ENCODE measurements around the gene AGRN.
"Not testable (repeated sequence)": the region's sequence is repeated elsewhere in the genome, so short reads cannot be mapped to it uniquely, and the experiment has no call there.

The AGRN gene

DNA sequence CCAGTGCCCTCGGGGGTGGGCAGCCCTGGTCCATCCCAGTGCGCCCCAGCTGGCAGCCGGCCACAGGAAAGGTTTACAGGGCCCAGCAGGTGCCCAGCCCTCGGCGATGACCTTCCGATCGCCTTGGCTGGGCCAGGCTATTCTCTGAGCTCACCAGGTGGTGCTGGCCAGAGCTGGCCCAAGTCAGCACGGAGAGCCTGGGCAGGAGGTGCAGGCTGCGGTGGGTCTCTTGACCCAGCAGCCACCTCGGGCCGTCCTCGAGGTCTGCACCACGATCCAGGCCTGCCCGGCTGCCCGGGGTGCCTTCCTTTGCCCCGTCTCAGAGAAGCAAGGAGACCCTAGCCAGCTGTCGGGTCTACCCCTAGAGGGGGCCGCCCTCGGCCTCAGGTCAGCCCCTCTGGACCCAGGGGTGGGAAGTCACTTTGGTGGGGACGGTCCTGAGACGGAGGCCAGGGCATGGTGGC, 38.4 kb upstream of the AGRN start:
- in situ Hi-C loops (cut with MboI; ENCODE audit: low sequenced_read_pairs), result no loop called here

DNA sequence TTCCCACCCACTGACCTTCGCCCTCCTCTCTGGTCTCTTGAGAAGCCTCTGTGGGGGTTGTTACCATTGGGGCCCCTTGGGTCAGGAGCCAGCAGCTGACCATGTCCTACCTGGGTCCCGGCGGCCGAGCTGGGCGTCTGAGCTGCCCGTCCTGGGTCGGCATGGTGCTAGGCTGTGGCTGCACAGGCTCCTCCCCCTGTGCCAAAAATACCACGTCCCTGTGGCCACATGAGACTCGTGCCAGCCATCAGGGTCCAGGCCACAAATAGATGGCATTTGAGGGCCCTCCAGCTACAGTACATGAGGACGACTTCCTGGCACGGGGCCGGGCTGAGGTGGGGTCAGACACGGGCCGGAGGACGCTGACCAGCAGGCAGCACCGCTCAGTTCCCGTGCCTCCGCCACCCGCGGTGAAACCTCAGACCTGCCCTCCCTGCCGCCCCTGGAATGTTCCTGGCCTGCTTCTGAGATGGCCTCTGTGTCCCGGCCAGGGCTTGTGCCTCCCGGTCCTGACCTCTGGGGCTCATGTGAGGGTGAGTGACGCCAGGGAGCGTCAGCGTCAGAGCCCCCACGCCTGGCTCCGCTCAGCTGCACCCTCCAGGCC, 37.9 kb upstream of the AGRN start, which contains the start of gene PERM1:
Gene PERM1 (minus strand): TSS at position 139 of the 604 bp plus-strand sequence. CDS start 1,064 bp downstream, outside the sequence.
- in situ Hi-C loops (cut with MboI; ENCODE audit: low sequenced_read_pairs), result no loop called here

DNA sequence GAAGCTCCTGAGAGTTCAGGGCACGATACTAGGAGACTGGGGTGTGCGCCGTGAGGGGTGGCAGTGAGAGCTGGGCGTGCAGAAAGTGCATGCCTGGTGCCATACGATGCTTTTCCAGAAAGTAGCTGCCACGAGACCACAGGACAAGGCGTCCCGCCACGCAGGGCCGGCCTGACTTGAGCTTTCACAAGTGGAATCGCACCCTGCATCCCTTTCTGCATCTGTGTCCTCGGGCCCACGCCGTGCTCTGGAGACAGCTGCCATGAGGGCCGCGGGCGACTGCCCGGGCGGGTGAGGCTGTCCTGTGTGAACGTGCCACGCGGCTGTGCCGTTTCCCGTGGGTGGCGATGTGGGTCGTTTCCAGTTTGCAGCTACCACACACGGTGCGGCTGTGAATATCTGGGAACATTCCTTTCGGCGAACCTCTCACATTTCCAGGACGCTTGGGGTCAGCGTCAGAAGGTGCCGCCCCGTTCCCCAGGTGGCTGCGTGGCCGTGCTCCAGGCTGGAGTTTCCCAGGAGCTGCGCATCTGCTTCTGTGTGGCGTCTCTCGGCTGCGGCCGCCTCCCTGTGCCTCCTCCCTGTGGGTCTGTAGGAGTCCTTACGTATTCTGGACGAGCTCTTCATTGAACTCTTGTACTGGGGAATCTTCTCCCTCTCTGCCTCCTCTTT, 37.0 kb upstream of the AGRN start:
- in situ Hi-C loops (cut with MboI; ENCODE audit: low sequenced_read_pairs), result no loop called here

GRCh38 chr1:983798-984475, 36.0 kb upstream of the AGRN start:
- in situ Hi-C loops (cut with MboI; ENCODE audit: low sequenced_read_pairs), result no loop called here

DNA sequence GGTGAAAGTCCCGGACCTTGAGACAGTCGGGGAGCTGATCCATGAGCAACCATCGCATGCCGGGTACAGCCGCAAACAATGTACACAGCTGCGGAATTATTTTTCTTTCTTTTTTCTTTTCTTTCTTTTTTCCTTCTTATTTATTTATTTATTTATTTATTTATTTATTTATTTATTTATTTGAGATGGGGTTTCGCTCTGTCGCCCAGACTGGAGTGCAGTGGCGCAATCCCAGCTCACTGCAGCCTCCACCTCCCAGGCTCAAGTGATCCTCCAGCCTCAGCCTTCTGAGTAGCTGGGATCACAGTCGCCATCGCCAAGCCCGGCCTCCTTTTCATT, 35.5 kb upstream of the AGRN start:
- in situ Hi-C loops (cut with MboI; ENCODE audit: low sequenced_read_pairs), result no loop called here

- in situ Hi-C loops (cut with MboI; ENCODE audit: low sequenced_read_pairs), result no loop called here
These were observed 34.8 kb upstream of the AGRN start for GRCh38 chr1:985126-985525.

DNA sequence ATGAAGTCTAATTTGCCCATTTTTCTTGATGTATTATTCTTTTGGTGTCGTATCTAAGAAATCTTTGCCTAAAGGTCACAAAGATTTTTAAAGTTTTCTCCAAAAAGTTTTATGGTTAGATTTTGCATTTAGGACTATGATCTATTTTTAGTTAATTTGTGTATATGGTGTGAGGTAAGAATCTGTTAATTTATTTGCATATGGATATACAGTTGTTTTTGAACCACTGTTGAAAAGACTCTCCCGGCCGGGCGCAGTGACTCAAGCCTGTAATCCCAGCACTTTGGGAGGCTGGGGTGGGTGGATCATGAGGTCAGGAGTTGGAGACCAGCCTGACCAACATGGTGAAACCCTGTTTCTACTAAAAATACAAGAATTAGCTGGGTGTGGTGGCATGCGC, 31.9 kb upstream of the AGRN start:
- in situ Hi-C loops (cut with MboI; ENCODE audit: low sequenced_read_pairs), result not testable (repeated sequence)

GRCh38 chr1:991275-991674, 28.6 kb upstream of the AGRN start:
- in situ Hi-C loops (cut with MboI; ENCODE audit: low sequenced_read_pairs), result not testable (repeated sequence)

DNA sequence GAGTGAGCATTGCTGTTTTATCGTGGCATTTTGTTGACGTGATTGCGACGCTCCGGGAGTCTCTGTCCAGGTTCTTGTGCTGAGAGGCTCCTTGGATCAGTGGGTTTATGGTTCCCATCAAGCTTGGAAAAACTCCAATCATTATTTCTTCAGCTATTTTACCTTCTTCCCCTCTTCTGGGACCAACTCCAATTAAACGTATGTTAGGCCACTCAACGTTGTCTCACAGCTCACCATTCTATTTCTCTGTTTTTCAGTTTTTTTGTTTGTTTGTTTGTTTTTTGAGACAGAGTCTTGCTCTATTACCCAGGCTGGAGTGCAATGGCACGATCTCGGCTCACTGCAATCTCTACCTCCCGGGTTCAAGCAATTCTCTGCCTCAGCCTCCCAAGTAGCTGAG, 28.0 kb upstream of the AGRN start:
- in situ Hi-C loops (cut with MboI; ENCODE audit: low sequenced_read_pairs), result no loop called here

DNA sequence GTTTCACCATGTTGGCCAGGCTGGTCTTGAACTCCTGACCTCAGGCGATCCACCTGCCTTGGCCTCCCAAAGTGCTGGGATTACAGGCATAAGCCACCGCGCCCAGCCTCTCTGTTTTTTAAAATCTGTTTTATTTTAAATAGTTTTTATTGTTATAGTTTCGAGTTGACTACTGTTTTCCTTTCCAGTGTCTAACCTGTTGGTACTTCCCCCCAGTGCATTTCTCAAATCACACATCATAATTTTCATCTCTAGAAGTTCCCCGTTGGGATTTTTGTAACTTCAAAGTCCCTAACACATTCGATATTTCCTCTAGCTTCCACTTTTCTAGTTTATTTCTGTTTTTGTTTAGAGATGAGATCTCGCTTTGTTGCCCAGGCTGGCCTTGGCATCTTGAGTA, 27.6 kb upstream of the AGRN start:
- in situ Hi-C loops (cut with MboI; ENCODE audit: low sequenced_read_pairs), result no loop called here

DNA sequence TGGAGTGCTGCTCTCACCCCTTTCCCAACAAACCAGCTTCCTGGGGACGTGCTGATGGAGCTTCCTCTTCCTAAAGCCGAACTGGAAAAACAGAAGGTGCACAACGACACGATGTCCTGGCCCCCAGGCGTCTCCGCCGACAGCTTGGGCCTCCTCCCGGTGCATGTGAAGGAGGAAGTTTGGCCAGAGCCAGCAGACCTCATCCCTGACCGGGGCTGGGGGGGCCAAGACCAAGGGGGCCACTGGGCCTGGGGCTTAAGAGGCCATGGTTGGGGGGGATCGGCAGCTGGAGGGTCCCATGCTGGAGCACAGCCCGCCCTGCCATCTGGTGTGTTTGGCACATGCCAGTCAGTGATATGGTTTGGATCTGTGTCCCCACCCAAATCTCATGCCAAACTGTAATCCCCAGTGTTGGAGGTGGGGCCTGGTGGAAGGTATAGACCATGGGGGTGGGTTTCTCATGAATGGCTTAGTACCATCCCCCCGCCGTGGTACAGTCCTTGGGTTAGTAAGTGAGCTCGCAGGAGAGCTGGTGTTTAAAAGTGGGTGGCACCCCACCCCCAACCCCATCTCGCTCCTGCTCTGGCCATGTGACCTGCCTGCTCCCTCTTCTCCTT, 26.4 kb upstream of the AGRN start:
- in situ Hi-C loops (cut with MboI; ENCODE audit: low sequenced_read_pairs), result no loop called here

- in situ Hi-C loops (cut with MboI; ENCODE audit: low sequenced_read_pairs), result not testable (repeated sequence)
These were observed 25.4 kb upstream of the AGRN start for GRCh38 chr1:994546-994945.

DNA sequence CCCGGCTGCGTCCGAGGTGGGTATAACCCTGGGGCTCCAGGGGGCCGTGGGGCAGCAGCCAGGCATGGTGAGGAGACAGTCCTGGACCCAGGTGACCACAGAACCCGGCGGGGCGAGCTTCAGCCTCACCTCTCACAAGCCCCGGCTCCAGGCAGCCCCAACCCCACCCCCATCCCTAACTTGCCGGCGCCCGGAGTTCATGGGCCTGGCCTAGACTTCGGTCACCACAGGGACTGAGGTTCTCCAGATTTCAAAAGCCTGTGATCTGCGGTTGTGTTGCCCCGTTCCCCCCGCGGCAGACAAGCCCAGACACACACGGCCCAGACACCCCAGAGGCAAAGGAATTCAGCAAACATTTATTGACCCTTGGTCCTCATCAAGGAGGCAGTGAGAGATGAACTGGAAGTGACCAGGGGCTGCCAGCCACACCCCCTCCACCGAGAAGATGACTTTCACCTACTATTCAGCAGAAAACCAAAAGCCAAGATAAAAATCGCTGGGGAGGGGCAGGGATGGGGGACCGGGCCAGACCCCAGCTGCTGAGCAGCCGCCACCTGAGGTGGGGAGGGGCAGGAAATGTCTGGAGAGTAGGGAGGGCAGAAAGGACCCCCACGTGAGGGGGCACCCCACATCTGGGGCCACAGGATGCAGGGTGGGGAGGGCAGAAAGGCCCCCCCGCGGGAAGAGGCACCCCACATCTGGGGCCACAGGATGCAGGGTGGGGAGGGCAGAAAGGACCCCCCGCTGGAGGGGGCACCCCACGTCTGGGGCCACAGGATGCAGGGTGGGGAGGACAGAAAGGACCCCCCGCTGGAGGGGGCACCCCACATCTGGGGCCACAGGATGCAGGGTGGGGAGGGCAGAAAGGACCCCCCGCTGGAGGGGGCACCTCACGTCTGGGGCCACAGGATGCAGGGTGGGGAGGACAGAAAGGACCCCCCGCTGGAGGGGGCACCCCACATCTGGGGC, 24.0 kb upstream of the AGRN start:
- in situ Hi-C loops (cut with MboI; ENCODE audit: low sequenced_read_pairs), result no loop called here

GRCh38 chr1:996851-997712, 22.8 kb upstream of the AGRN start:
- in situ Hi-C loops (cut with MboI; ENCODE audit: low sequenced_read_pairs), result no loop called here

DNA sequence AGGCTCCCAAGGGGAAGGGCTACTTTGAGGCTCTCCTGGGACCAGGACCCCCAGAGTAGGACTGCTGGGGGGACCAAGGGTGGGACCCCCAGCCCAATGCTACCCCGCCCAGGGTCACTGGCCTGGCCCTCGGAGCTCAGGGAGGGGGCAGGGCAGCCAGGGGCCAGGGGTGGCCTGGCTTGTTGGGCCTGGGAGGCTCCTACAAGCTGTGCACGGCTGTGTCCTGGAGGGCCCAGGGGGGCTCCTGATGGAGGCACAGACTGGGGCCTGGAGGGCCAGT, 22.3 kb upstream of the AGRN start:
- in situ Hi-C loops (cut with MboI; ENCODE audit: low sequenced_read_pairs), result no loop called here

DNA sequence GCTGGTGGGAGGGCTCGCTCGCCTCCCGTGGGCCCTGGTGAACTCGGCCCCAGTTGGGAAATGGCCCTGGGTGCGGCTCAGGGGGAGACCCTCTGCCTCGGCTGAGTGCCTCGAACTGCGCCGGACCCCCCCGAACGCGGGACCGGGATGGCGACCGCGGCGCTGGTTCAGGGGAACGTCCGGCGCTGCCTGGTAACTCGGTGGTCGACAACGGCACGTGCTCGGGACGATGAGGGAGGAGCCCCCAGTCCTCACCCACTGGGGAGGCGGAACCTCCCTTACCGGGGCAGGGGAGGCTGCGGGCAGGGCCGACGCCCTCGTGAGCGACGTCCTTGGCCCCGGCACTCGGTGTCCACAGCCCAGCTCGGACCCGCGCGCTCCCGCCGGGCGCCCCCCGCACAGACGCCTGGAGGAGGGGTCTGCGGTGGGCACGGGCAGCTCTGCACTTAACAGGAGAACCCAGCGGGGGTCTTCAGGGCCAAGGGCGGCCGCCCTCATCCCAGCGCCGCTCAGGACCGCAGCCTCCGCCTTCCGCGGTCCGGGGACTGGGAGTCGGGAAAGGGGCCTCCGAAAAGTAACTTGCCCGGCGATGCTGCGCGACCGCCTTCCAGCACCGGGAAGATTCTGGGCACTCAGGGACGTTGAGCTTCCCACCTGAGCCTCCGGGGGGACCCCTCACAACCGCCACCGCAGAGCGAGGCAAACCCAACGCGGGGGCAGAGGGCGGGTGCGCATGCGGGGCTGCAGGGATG, 21.8 kb upstream of the AGRN start:
- in situ Hi-C loops (cut with MboI; ENCODE audit: low sequenced_read_pairs), result no loop called here

DNA sequence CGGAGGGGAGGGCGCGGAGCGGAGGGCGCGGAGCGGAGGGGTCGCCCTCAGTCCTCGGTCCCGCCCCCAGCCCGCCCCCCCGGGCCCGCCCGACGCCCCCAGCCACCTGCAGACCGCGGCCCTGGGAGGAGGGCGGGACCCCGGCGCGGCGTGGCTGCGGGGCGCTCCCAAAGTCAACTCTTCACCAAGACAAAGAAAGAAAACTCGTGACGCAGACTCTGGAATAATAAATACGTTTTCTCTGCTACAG, 21.2 kb upstream of the AGRN start:
- in situ Hi-C loops (cut with MboI; ENCODE audit: low sequenced_read_pairs), result no loop called here

GRCh38 chr1:998995-999724, 20.8 kb upstream of the AGRN start:
- in situ Hi-C loops (cut with MboI; ENCODE audit: low sequenced_read_pairs), result no loop called here

Data from hTERT RPE-1 (cell line).